Effector memory CD4-positive, alpha-beta T cell (primary cell): ENCODE results near the gene TBC1D20.

Experiments used
- DNase-seq, 3 donors: peaks; one replicate each; pipeline ENCODE4 v3.0.0-alpha.2; 2020
- H3K27ac ChIP-seq: 2 replicates; pipeline ENCODE4 v1.7.0; 2013; ENCODE audit warnings: mild to moderate bottlenecking, low read length, moderate library complexity; ENCODE audit not compliant: insufficient read depth, poor library complexity, severe bottlenecking
- H3K27me3 ChIP-seq: replicated peaks from 2 replicates; pipeline ENCODE4 v1.7.0; 2013; ENCODE audit warnings: mild to moderate bottlenecking, low read length; ENCODE audit not compliant: insufficient read depth, control insufficient read depth, poor library complexity, severe bottlenecking
- H3K36me3 ChIP-seq: 2 replicates; pipeline ENCODE4 v1.7.0; 2013; ENCODE audit warnings: mild to moderate bottlenecking, low read length, moderate library complexity; ENCODE audit not compliant: control insufficient read depth, insufficient read depth
- H3K4me1 ChIP-seq: 2 replicates; pipeline ENCODE4 v1.7.0; 2013; ENCODE audit warnings: low read length, mild to moderate bottlenecking; ENCODE audit not compliant: control insufficient read depth, insufficient read depth, poor library complexity, severe bottlenecking
- H3K4me3 ChIP-seq: 2 replicates; pipeline ENCODE4 v1.7.0; 2013; ENCODE audit warnings: low read length, low read depth, mild to moderate bottlenecking; ENCODE audit not compliant: insufficient read depth, poor library complexity, severe bottlenecking
- H3K9me3 ChIP-seq: 2 replicates; pipeline ENCODE4 v1.7.0; 2013; ENCODE audit warnings: mild to moderate bottlenecking, low read length, moderate library complexity; ENCODE audit not compliant: control insufficient read depth

TBC1D20 gene

GRCh38 chr20:438571-439469 lies 23.5 kb downstream of the TBC1D20 start:
- Histone ChIP-seq H3K27me3 (no peaks in the 10 kb centered on the region), H3K9me3 (no peaks in the 10 kb centered on the region), H3K4me3 (peak overlapping the region; percentile 44), H3K36me3 (peaks cover 20% of the 10 kb centered on the region), H3K4me1 (peaks cover 28% of the 10 kb centered on the region), H3K27ac (peak overlapping the region; percentile 15)
- peak; percentile 50 to 53 (median 52) for DNase-seq

GRCh38 chr20:437787-438486 lies 24.4 kb downstream of the TBC1D20 start:
- H3K36me3 ChIP-seq = peaks cover 17% of the 10 kb centered on the region
- peak overlapping the region; percentile 13 for H3K27ac ChIP-seq
- DNase-seq = no peak
- H3K4me1 ChIP-seq = peaks cover 36% of the 10 kb centered on the region
- peak overlapping the region; percentile 44 for H3K4me3 ChIP-seq
- no peaks in the 10 kb centered on the region for H3K27me3 ChIP-seq
- H3K9me3 ChIP-seq = no peaks in the 10 kb centered on the region

- no peak overlapping the region for H3K4me3 ChIP-seq
- no peak for DNase-seq
- H3K4me1 ChIP-seq = peaks cover 38% of the 10 kb centered on the region
- peaks cover 12% of the 10 kb centered on the region for H3K36me3 ChIP-seq
- no peaks in the 10 kb centered on the region for H3K27me3 ChIP-seq
- H3K27ac ChIP-seq = no peak overlapping the region
- no peaks in the 10 kb centered on the region for H3K9me3 ChIP-seq
Observed at GRCh38 chr20:436476-436875, 25.9 kb downstream of the TBC1D20 start.

GRCh38 chr20:435558-435957 lies 26.8 kb downstream of the TBC1D20 start:
- Histone ChIP-seq H3K36me3 (peaks cover 10% of the 10 kb centered on the region), H3K4me1 (peaks cover 38% of the 10 kb centered on the region), H3K9me3 (no peaks in the 10 kb centered on the region), H3K27me3 (no peaks in the 10 kb centered on the region), H3K27ac (no peak overlapping the region), H3K4me3 (no peak overlapping the region)
- no peak for DNase-seq

GRCh38 chr20:434661-435419 lies 27.5 kb downstream of the TBC1D20 start:
- Histone ChIP-seq H3K27me3 (no peaks in the 10 kb centered on the region), H3K4me1 (peaks cover 38% of the 10 kb centered on the region), H3K9me3 (no peaks in the 10 kb centered on the region), H3K27ac (no peak overlapping the region), H3K36me3 (peaks cover 17% of the 10 kb centered on the region), H3K4me3 (no peak overlapping the region)
- DNase-seq = no peak

- no peak for DNase-seq
- Histone ChIP-seq H3K27me3 (no peaks in the 10 kb centered on the region), H3K4me3 (no peak overlapping the region), H3K4me1 (peaks cover 32% of the 10 kb centered on the region), H3K9me3 (no peaks in the 10 kb centered on the region), H3K36me3 (peaks cover 20% of the 10 kb centered on the region), H3K27ac (no peak overlapping the region)
Observed at GRCh38 chr20:434221-434620, 28.1 kb downstream of the TBC1D20 start.

- Histone ChIP-seq H3K9me3 (no peaks in the 10 kb centered on the region), H3K4me3 (no peak overlapping the region), H3K36me3 (peaks cover 22% of the 10 kb centered on the region), H3K27ac (peak overlapping the region; percentile 37), H3K27me3 (no peaks in the 10 kb centered on the region), H3K4me1 (peaks cover 24% of the 10 kb centered on the region)
- DNase-seq = peak in 2 of 3 donors; percentile 45 to 54
Observed at GRCh38 chr20:433300-433975, 28.9 kb downstream of the TBC1D20 start.

GRCh38 chr20:432677-433299 lies 29.5 kb downstream of the TBC1D20 start:
- Histone ChIP-seq H3K9me3 (no peaks in the 10 kb centered on the region), H3K27ac (peak overlapping the region; percentile 37), H3K36me3 (peaks cover 22% of the 10 kb centered on the region), H3K4me1 (peaks cover 18% of the 10 kb centered on the region), H3K4me3 (no peak overlapping the region), H3K27me3 (no peaks in the 10 kb centered on the region)
- no peak for DNase-seq

- DNase-seq = no peak
- Histone ChIP-seq H3K36me3 (peaks cover 22% of the 10 kb centered on the region), H3K9me3 (no peaks in the 10 kb centered on the region), H3K27ac (no peak overlapping the region), H3K4me3 (no peak overlapping the region), H3K27me3 (no peaks in the 10 kb centered on the region), H3K4me1 (peaks cover 17% of the 10 kb centered on the region)
Observed at GRCh38 chr20:432208-432607, 30.1 kb downstream of the TBC1D20 start.
